ENCODE results near the gene GNG5. TPM values are rescaled to one million over a fixed set of nuclear protein-coding genes. Genes with fewer than 3 reads are reported as not detected.

The GNG5 gene
- total RNA-seq, 6 experiments from 2014 or later, result 121 to 201 (median 145) TPM

DNA sequence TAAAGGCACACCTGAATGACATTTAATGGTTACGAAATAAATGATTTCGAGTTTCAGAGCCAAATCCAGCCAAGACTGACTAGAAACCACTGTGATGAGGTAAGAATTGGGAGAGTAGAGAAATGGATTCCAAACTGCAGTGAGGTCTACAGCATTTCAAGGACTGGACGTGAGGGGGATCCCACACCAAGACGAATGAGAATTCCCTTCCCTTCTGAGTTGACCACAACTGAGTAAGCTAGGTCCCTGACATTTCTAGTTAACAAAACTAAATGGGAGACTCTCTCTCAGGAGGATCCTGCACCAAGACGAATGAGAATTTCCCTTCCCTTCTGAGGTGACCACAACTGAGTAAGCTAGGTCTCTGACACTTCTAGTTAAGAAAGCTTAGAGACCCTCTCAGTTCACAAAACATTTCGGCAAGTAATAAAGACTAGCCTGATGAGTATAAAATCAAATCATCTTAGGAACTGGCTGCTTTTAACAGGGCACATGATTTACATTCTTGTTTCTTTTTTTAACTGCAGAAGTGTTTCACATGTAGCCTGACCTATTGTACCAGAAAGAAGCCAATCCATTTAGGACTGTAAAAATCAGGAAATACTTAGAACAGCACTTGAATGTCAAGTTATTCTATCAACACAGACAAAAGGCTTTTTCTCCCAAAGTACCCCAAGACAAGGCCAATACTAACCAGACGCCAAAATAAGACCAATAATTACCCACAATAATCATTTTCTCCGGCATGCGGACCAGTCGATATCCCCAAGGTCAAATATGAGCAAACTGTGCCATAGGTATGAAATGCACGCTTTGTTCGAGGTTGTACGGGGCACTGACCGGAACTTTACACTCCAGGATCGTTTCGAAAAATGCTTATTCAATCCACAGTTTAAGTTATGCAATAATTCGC is 1.5 kb downstream of the GNG5 start:
- Mint-ChIP-seq H3K4me3 (peak overlapping the region; percentile 97), H3K36me3 (ENCODE audit: low read depth) (peaks cover 36% of the 10 kb centered on the region), H3K4me1 (ENCODE audit: low read depth) (peaks cover 54% of the 10 kb centered on the region), H3K27ac (peak overlapping the region; percentile 97), H3K9me3 (peaks cover 11% of the 10 kb centered on the region), H3K27me3 (ENCODE audit: insufficient read depth) (no peaks in the 10 kb centered on the region; the same call in 1 of the 2 replicates)
- peak; percentile 48 for DNase-seq
- TF ChIP-seq, protein P1, sequence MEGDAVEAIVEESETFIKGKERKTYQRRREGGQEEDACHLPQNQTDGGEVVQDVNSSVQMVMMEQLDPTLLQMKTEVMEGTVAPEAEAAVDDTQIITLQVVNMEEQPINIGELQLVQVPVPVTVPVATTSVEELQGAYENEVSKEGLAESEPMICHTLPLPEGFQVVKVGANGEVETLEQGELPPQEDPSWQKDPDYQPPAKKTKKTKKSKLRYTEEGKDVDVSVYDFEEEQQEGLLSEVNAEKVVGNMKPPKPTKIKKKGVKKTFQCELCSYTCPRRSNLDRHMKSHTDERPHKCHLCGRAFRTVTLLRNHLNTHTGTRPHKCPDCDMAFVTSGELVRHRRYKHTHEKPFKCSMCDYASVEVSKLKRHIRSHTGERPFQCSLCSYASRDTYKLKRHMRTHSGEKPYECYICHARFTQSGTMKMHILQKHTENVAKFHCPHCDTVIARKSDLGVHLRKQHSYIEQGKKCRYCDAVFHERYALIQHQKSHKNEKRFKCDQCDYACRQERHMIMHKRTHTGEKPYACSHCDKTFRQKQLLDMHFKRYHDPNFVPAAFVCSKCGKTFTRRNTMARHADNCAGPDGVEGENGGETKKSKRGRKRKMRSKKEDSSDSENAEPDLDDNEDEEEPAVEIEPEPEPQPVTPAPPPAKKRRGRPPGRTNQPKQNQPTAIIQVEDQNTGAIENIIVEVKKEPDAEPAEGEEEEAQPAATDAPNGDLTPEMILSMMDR (IDR thresholded peaks at IDR 0.05), result no peak; the same call in 1 of the 2 replicates

- Mint-ChIP-seq H3K4me3 (peak overlapping the region; percentile 97; the same call in 1 of the 2 replicates), H3K4me1 (ENCODE audit: low read depth) (peaks cover 48% of the 10 kb centered on the region), H3K27ac (no peak overlapping the region), H3K36me3 (ENCODE audit: low read depth) (peaks cover 26% of the 10 kb centered on the region), H3K27me3 (ENCODE audit: insufficient read depth) (no peaks in the 10 kb centered on the region; the same call in 1 of the 2 replicates), H3K9me3 (no peaks in the 10 kb centered on the region)
- DNase-seq, result no peak
- TF ChIP-seq, protein P1 (IDR thresholded peaks at IDR 0.05), result no peak
Measured at GRCh38 chr1:84502927-84503326, 3.5 kb downstream of the GNG5 start.

DNA sequence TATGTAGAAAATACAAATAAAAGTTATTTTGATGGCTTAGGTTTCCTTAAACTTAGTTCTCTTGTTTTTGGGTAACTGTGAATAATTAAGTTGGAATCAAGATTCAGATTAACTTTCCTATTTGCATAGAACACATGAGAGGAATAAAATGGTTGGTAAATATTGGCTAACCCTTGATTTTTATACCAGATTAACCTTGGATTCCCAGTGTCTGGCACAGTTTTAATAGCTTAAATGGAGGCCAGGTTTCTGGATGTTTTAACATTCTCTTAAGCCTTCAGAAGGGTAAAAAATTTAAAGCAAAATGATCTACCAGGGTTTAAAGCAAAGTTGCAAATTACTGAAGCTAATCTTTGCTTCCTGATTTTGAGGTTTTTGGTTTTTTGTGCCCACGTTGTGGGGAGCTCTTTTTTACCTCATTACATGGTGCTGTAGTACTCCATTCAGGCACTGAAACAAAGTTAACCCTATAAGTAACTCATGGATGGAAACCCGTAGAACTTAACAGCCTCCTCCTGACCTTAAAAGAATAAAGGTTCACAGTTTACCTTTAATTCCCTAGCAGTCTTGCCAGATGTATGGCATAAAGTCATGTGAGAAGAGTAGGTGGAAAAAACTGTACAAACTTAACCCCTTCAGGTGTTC is 8.6 kb downstream of the GNG5 start:
- TF ChIP-seq, protein P1 (IDR thresholded peaks at IDR 0.05), result no peak
- Mint-ChIP-seq H3K27me3 (ENCODE audit: insufficient read depth) (no peaks in the 10 kb centered on the region), H3K36me3 (ENCODE audit: low read depth) (peaks cover 34% of the 10 kb centered on the region), H3K4me1 (ENCODE audit: low read depth) (peaks cover 25% of the 10 kb centered on the region), H3K4me3 (no peak overlapping the region), H3K9me3 (no peaks in the 10 kb centered on the region), H3K27ac (no peak overlapping the region; the same call in 1 of the 2 replicates)
- no peak for DNase-seq

DNA sequence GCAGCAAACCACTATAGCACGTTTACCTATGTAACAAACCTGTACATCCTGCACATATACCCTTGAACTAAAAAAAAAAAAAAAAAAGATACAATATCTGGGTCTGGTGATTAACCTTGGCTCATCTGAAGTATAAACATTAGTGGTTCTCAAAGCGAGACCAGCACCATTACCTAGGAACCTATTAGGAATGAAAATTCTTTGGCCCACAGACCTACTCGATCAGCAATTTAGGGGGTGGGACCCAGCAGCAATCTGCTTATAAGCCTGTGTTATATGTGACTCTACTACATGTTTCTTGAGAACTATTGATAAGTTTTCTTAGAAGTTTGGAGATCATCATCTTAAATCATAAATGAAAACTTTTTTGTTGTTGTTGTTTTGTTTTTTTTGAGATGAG is 9.9 kb downstream of the GNG5 start:
- Mint-ChIP-seq H3K27me3 (ENCODE audit: insufficient read depth) (no peaks in the 10 kb centered on the region), H3K4me3 (no peak overlapping the region), H3K27ac (no peak overlapping the region), H3K4me1 (ENCODE audit: low read depth) (peaks cover 20% of the 10 kb centered on the region), H3K36me3 (ENCODE audit: low read depth) (peaks cover 30% of the 10 kb centered on the region), H3K9me3 (no peaks in the 10 kb centered on the region)
- TF ChIP-seq, protein P1 (IDR thresholded peaks at IDR 0.05), result no peak
- no peak for DNase-seq

GRCh38 chr1:84493747-84494146 is 12.6 kb downstream of the GNG5 start:
- H3K9me3 Mint-ChIP-seq, result no peaks in the 10 kb centered on the region
- no peak overlapping the region for H3K27ac Mint-ChIP-seq
- H3K36me3 Mint-ChIP-seq (ENCODE audit: low read depth), result peaks cover 31% of the 10 kb centered on the region
- no peak overlapping the region for H3K4me3 Mint-ChIP-seq
- TF ChIP-seq, protein P1 (IDR thresholded peaks at IDR 0.05), result no peak
- no peak for DNase-seq
- H3K4me1 Mint-ChIP-seq (ENCODE audit: low read depth), result peaks cover 16% of the 10 kb centered on the region
- no peaks in the 10 kb centered on the region for H3K27me3 Mint-ChIP-seq (ENCODE audit: insufficient read depth)

Measured in HFFc6 (cell line).